ENCODE results near the gene DUSP23. TPM values are rescaled to one million over a fixed set of nuclear protein-coding genes. Genes with fewer than 3 reads are reported as not detected.

The DUSP23 gene
- total and polyA plus RNA-seq, 12 donors, result 28.3 to 260 (median 119) TPM

GRCh38 chr1:159790237-159790917 lies 9.6 kb downstream of the DUSP23 start:
- Histone ChIP-seq H3K27me3 (no peaks in the 10 kb centered on the region), H3K9me3 (replicated peaks in 1 of 3) (no peaks in the 10 kb centered on the region), H3K4me3 (no peak overlapping the region), H3K36me3 (replicated peaks in 1 of 2) (no peaks in the 10 kb centered on the region), H3K27ac (no peak overlapping the region), H3K4me1 (replicated peaks in 1 of 2) (peaks cover 0 to 20% of the 10 kb centered on the region in 2 donors)
- 12 to 22% (median 17%) methylated on average over 2 of the region's 2 CpGs for WGBS, 4 donors
- intact Hi-C loops (cut with DNase I), result loop anchor here in 1 of 2 donors (10.0 kb wide), 1 partner anchor 214 kb away; no protein-coding TSS in a partner anchor
- peak in 3 of 7 donors; percentile 26 to 37 (median 29) for DNase-seq
- TF ChIP-seq POLR2A (IDR thresholded peaks at IDR 0.05), result no peak
- TF ChIP-seq CTCF (IDR thresholded peaks at IDR 0.05), result peak; percentile 27 to 63 (median 54)

GRCh38 chr1:159791031-159791430 lies 10.3 kb downstream of the DUSP23 start:
- intact Hi-C loops (cut with DNase I), result loop anchor here in 1 of 2 donors (10.0 kb wide), 1 partner anchor 214 kb away; no protein-coding TSS in a partner anchor
- H3K27ac ChIP-seq, result no peak overlapping the region
- H3K4me3 ChIP-seq, result no peak overlapping the region
- H3K36me3 ChIP-seq (replicated peaks in 1 of 2), result no peaks in the 10 kb centered on the region
- WGBS, 4 donors, result 54 to 61% (median 56%) methylated on average over 3 of the region's 3 CpGs
- no peak for DNase-seq
- H3K4me1 ChIP-seq (replicated peaks in 1 of 2), result peaks cover 0 to 15% of the 10 kb centered on the region in 2 donors
- H3K9me3 ChIP-seq (replicated peaks in 1 of 3), result no peaks in the 10 kb centered on the region
- TF ChIP-seq CTCF (IDR thresholded peaks at IDR 0.05) (no peak), POLR2A (IDR thresholded peaks at IDR 0.05) (no peak)
- H3K27me3 ChIP-seq, result no peaks in the 10 kb centered on the region

- intact Hi-C loops (cut with DNase I), result loop anchor here in 1 of 2 donors (10.0 kb wide), 1 partner anchor 213 kb away; no protein-coding TSS in a partner anchor
- TF ChIP-seq POLR2A (IDR thresholded peaks at IDR 0.05) (no peak), CTCF (IDR thresholded peaks at IDR 0.05) (no peak)
- Histone ChIP-seq H3K9me3 (replicated peaks in 1 of 3) (no peaks in the 10 kb centered on the region), H3K27me3 (no peaks in the 10 kb centered on the region), H3K36me3 (replicated peaks in 1 of 2) (no peaks in the 10 kb centered on the region), H3K4me1 (replicated peaks in 1 of 2) (peaks cover 0 to 11% of the 10 kb centered on the region in 2 donors), H3K4me3 (no peak overlapping the region), H3K27ac (no peak overlapping the region)
- DNase-seq, result no peak
- WGBS, 4 donors, result 16 to 35% (median 19%) methylated on average over 3 of the region's 3 CpGs
Observed at GRCh38 chr1:159791461-159791860, 10.7 kb downstream of the DUSP23 start.

GRCh38 chr1:159795534-159795933 lies 14.8 kb downstream of the DUSP23 start:
- no peak overlapping the region for H3K27ac ChIP-seq
- TF ChIP-seq CTCF (IDR thresholded peaks at IDR 0.05) (no peak), POLR2A (IDR thresholded peaks at IDR 0.05) (no peak)
- no peak overlapping the region for H3K4me3 ChIP-seq
- intact Hi-C loops (cut with DNase I), result loop anchor here (5.0 to 10.0 kb wide), 2 partner anchors 209 to 578 kb away; no protein-coding TSS in a partner anchor
- DNase-seq, result no peak
- no peaks in the 10 kb centered on the region for H3K36me3 ChIP-seq (replicated peaks in 1 of 2)
- no peaks in the 10 kb centered on the region for H3K4me1 ChIP-seq (replicated peaks in 1 of 2)
- no peaks in the 10 kb centered on the region for H3K9me3 ChIP-seq (replicated peaks in 1 of 3)
- 48 to 68% (median 60%) methylated on average over 5 of the region's 5 CpGs for WGBS, 4 donors
- H3K27me3 ChIP-seq, result no peaks in the 10 kb centered on the region
